Activated T-helper 1 cell treated with anti-CD3 and anti-CD28 coated beads, Interleukin-12 subunit alpha, Interleukin-12 subunit beta, Interleukin-2, Interleukin-4 antibody, amounts not matched to agents 30 ng/mL and 10 ng/mL and 1 ng/mL, durations not matched to agents 14 hours and 24 hours and 36 hours (primary cell): Measurements from ENCODE around the gene CDK6. TPM values are rescaled to one million over a fixed set of nuclear protein-coding genes. Genes with fewer than 3 reads are reported as not detected.

ENCODE experiments used
- DNase-seq: peaks from one replicate; pipeline ENCODE4 v3.0.0; 2021; ENCODE audit warnings: low spot score
- H3K27ac Mint-ChIP-seq: one replicate; pipeline ENCODE4 v1.8.0; 2021; ENCODE audit warnings: mild to moderate bottlenecking, mixed read lengths
- H3K27me3 Mint-ChIP-seq: one replicate; pipeline ENCODE4 v1.8.0; 2022; ENCODE audit warnings: mild to moderate bottlenecking, moderate library complexity, mixed read lengths; ENCODE audit not compliant: insufficient read depth
- H3K36me3 Mint-ChIP-seq: one replicate; pipeline ENCODE4 v1.8.0; 2021; ENCODE audit warnings: low read depth, mixed read lengths
- H3K4me1 Mint-ChIP-seq: one replicate; pipeline ENCODE4 v1.8.0; 2021; ENCODE audit warnings: low read depth, mixed read lengths
- H3K4me3 Mint-ChIP-seq: one replicate; pipeline ENCODE4 v1.8.0; 2021; ENCODE audit warnings: mild to moderate bottlenecking, moderate library complexity, mixed read lengths
- H3K9me3 Mint-ChIP-seq: one replicate; pipeline ENCODE4 v1.8.0; 2021; ENCODE audit warnings: mixed read lengths
- intact Hi-C: fragments of 100-400 bp; cut with micrococcal nuclease; formaldehyde crosslinking; loops from one replicate; pipeline ENCODE4 v1.15.1; 2024
- total RNA-seq: library from RNA; stranded (reverse); gene quantifications from 2 replicates; pipeline ENCODE4 v1.2.3, GENCODE V29; 2022

CDK6 gene
- total RNA-seq, 1 donor from 2014 or later = 332 TPM

DNA sequence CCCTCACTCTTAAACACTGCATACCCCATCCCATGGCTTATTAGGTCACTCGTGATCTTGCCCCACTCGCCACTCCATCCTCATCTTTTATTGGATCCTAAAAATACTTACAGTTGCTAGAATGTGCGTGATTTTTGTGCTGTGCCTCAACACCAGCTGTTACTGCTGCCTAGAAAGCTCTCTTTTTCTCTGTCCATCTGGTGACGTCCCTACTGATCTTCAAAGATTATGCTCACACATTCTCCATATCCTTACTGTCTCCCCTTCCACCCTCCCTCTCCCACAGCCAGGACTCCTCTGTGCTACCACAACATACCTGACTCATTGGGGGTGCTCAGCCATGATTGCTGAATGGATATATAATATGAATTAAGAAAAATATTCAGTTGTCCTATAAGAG, 42.0 kb downstream of the CDK6 start:
- peaks cover 36% of the 10 kb centered on the region for H3K36me3 Mint-ChIP-seq
- H3K27ac Mint-ChIP-seq = peak overlapping the region; percentile 54
- H3K9me3 Mint-ChIP-seq = peaks cover 14% of the 10 kb centered on the region

GRCh38 chr7:92793656-92794205, 42.6 kb downstream of the CDK6 start:
- Mint-ChIP-seq H3K4me1 (peaks cover 62% of the 10 kb centered on the region), H3K9me3 (peaks cover 18% of the 10 kb centered on the region), H3K36me3 (peaks cover 42% of the 10 kb centered on the region), H3K4me3 (no peak overlapping the region), H3K27ac (peak overlapping the region; percentile 69), H3K27me3 (no peaks in the 10 kb centered on the region)
- intact Hi-C loops = no loop called here
- DNase-seq = no peak

More for the DNA sequence above, 42.0 kb downstream of the CDK6 start:
- H3K27me3 Mint-ChIP-seq = no peaks in the 10 kb centered on the region
- DNase-seq = no peak
- peaks cover 56% of the 10 kb centered on the region for H3K4me1 Mint-ChIP-seq
- intact Hi-C loops = no loop called here
- H3K4me3 Mint-ChIP-seq = no peak overlapping the region

DNA sequence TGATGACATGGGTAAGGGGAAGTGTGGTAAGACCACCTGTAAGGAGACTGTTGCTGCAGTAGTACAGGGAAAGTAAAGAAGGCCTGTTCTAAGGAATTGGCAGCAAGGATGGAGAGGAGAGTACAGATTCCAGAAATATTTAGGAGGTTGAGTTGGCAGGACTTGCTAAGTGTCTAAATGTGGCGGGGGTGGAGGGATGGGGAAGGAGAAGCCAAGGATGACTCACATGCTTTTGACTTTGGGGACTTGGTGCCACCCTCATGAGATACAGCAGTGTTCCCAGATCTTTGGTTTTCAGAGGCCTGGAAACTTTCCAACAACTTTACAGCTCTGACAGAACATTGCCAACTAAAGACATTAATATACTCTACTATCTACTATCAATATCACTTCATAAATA, 45.4 kb downstream of the CDK6 start:
- no peak overlapping the region for H3K4me3 Mint-ChIP-seq
- no peaks in the 10 kb centered on the region for H3K27me3 Mint-ChIP-seq
- no peak for DNase-seq
- intact Hi-C loops = no loop called here
- peaks cover 71% of the 10 kb centered on the region for H3K4me1 Mint-ChIP-seq
- H3K27ac Mint-ChIP-seq = no peak overlapping the region
- H3K36me3 Mint-ChIP-seq = peaks cover 49% of the 10 kb centered on the region
- H3K9me3 Mint-ChIP-seq = peaks cover 22% of the 10 kb centered on the region

DNA sequence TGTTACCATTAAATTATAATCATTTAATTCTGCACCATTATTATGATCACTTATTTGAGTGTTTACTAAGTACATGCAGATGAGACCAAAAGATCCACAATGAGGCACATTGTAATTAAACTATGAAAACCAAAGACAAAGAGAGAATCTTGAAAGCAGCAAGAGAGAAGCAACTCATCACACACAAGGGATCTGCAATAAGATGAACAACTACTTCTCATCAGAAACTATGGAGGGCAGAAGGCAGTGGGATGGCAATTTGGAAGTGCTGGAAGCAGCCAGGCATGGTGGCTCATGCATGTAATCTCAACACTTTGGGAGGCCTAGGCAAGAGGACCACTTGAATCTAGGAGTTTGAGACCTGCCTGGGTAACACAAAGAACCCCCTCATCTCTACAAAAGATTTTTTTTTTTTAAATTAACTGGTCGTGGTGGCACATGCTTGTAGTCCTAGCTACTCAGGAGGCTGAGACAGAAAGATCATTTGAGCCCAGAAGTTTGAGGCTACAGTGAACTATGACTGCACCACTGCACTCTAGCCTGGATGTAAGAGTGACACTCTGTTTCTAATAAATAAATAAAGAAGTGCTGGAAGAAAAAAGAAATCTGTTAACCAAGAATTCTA, 47.7 kb downstream of the CDK6 start:
- no peak for DNase-seq
- Mint-ChIP-seq H3K4me3 (no peak overlapping the region), H3K27ac (no peak overlapping the region), H3K4me1 (peaks cover 72% of the 10 kb centered on the region), H3K27me3 (no peaks in the 10 kb centered on the region), H3K36me3 (peaks cover 49% of the 10 kb centered on the region), H3K9me3 (peaks cover 22% of the 10 kb centered on the region)
- intact Hi-C loops = loop anchor here (1.0 kb wide), 1 partner anchor 9 kb away; no protein-coding TSS in a partner anchor

DNA sequence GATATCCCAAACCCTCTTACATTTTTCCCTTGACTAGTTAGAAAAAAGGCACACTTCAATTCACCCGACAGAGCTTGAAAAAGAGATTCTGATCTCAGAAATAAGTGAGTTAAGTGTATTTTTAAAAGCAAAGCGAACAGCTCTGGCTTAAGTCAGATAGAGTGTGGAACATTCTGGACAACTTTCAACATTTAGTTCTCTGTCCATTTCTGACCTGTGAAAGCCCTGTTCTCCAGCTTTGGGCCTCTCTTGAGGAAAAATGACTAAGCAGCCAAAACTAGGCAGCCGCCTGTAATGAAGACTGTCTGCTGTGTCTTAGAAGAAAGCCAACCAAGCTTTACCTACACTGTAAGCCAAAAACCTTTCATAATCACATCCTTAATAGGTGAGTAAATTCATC, 50.5 kb downstream of the CDK6 start:
- H3K36me3 Mint-ChIP-seq = peaks cover 50% of the 10 kb centered on the region
- intact Hi-C loops = no loop called here
- no peak for DNase-seq
- H3K4me3 Mint-ChIP-seq = no peak overlapping the region
- no peaks in the 10 kb centered on the region for H3K27me3 Mint-ChIP-seq
- peaks cover 20% of the 10 kb centered on the region for H3K9me3 Mint-ChIP-seq
- H3K4me1 Mint-ChIP-seq = peaks cover 76% of the 10 kb centered on the region
- H3K27ac Mint-ChIP-seq = peak overlapping the region; percentile 48

DNA sequence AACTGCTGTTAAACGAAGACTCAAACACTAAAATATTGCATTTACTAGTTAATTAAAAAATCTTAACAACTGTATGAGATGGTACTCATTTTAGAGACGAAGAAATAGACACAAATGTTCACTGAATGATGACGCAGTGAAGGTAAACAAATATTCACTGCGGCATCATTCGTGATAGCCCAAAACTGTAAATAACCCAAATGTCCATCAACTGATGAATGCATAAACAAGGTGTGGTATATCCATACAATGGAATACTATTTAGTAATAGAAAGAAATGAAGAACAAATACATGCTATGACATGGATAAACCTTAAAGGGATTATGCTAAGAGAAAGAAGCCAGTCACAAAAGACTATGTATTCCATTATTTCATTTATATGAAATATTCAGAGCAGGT, 51.4 kb downstream of the CDK6 start:
- peaks cover 42% of the 10 kb centered on the region for H3K36me3 Mint-ChIP-seq
- H3K4me3 Mint-ChIP-seq = no peak overlapping the region
- intact Hi-C loops = no loop called here

GRCh38 chr7:92783260-92784201, 52.8 kb downstream of the CDK6 start:
- H3K9me3 Mint-ChIP-seq = peaks cover 6% of the 10 kb centered on the region
- DNase-seq = no peak
- H3K27ac Mint-ChIP-seq = peak overlapping the region; percentile 22
- H3K4me3 Mint-ChIP-seq = no peak overlapping the region
- no peaks in the 10 kb centered on the region for H3K27me3 Mint-ChIP-seq
- intact Hi-C loops = loop anchor here (2.0 kb wide), 1 partner anchor 13 kb away; no protein-coding TSS in a partner anchor
- peaks cover 36% of the 10 kb centered on the region for H3K36me3 Mint-ChIP-seq
- H3K4me1 Mint-ChIP-seq = peaks cover 66% of the 10 kb centered on the region

More for the DNA sequence above, 51.4 kb downstream of the CDK6 start:
- Mint-ChIP-seq H3K9me3 (peaks cover 17% of the 10 kb centered on the region), H3K4me1 (peaks cover 69% of the 10 kb centered on the region), H3K27ac (peak overlapping the region; percentile 48), H3K27me3 (no peaks in the 10 kb centered on the region)
- no peak for DNase-seq

DNA sequence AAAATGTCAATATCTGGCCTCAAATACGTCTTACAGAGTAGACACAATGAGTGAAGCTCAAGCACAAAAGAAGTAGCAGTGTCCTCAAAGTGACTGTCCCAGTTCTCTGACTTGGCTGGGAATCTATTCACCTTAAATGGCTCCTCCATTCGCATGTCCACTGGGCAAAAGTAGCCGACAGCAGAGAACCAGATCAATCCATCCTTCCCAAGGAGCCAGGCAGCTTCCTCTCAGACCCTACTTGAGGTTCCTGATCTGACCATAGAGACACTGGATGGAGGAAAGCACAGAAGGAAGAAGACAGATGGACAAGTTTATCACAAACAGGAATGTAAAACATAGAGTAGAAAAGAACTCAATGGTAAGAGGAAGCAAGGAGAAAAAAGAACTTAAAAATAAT, 53.5 kb downstream of the CDK6 start:
- H3K9me3 Mint-ChIP-seq = peaks cover 3% of the 10 kb centered on the region
- no peak overlapping the region for H3K4me3 Mint-ChIP-seq
- no peak for DNase-seq
- H3K4me1 Mint-ChIP-seq = peaks cover 65% of the 10 kb centered on the region
- intact Hi-C loops = loop anchor here (2.0 kb wide), 1 partner anchor 14 kb away; no protein-coding TSS in a partner anchor
- H3K27ac Mint-ChIP-seq = no peak overlapping the region
- no peaks in the 10 kb centered on the region for H3K27me3 Mint-ChIP-seq
- H3K36me3 Mint-ChIP-seq = peaks cover 34% of the 10 kb centered on the region

DNA sequence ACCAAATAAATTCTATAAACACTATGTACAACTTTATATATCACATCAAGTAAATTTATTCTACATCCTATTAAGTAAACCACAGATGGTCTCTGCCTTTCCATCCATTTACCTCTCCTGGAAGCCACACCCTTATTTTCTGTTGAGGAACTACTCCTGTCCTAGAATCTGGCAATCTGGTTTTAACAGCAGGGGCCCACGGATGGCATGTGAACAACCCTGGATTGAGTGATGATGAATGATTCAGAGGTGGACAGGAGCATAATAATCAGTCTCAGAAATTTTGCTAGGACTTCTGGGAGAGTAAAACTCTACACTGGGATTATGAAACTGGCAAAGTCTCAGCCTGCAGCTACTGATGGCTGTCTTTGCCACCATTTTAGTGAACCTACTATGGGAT, 54.1 kb downstream of the CDK6 start:
- H3K36me3 Mint-ChIP-seq = peaks cover 37% of the 10 kb centered on the region
- no peaks in the 10 kb centered on the region for H3K27me3 Mint-ChIP-seq
- H3K27ac Mint-ChIP-seq = no peak overlapping the region
- H3K9me3 Mint-ChIP-seq = peaks cover 3% of the 10 kb centered on the region
- intact Hi-C loops = loop anchor here (2.0 kb wide), 1 partner anchor 15 kb away; no protein-coding TSS in a partner anchor
- DNase-seq = no peak
- H3K4me1 Mint-ChIP-seq = peaks cover 68% of the 10 kb centered on the region
- no peak overlapping the region for H3K4me3 Mint-ChIP-seq

DNA sequence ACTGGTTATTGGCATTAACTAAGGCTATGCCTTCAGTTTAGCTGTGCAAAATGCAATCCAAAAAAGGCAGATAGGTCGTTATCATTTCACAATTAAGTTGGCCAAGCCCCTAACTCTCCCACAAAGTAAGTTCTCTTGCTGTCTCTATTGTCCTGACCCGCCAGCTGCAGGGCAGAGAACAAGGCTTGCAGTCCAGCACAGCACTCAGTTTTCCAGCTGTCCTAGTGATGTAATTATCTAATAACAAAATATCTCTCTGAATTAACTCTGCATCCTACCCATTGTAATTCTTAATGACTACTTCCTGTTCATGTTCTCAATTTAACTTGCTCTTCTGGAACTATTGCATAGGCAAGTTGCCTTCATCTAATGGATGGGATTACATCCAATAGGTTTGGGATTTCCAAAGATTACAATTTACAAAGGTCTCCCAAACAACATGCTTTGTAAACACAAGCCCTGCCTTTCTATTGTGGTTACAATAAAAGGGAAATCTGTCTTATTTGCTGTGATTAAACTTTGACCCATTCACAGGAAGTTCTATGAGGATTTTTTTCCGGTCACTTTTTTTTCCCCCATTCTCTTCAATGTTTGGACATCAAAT, 55.2 kb downstream of the CDK6 start:
- DNase-seq = no peak
- Mint-ChIP-seq H3K4me3 (no peak overlapping the region), H3K4me1 (peaks cover 75% of the 10 kb centered on the region), H3K27me3 (no peaks in the 10 kb centered on the region), H3K27ac (peak overlapping the region; percentile 31), H3K36me3 (peaks cover 47% of the 10 kb centered on the region), H3K9me3 (peaks cover 11% of the 10 kb centered on the region)
- intact Hi-C loops = no loop called here

DNA sequence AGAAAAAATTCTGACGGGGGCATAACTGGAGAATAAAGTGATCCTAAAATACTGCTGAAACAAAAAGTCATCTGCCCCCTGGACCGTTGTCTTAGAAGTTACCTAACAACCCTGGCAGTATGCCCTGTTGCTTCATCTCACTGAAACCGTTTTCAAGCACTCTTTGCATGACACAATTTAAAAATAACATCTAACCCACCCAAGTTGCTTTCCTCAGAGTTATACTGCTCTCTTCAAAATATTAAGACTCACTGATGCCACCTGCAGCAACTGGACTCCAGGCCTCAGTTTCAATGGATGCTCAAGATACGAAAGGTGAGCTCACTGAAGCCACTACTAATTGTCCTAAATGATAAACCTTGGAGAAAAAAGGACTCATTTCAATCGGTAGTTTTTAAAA, 57.4 kb downstream of the CDK6 start:
- Mint-ChIP-seq H3K4me1 (peaks cover 66% of the 10 kb centered on the region), H3K27me3 (no peaks in the 10 kb centered on the region), H3K4me3 (no peak overlapping the region), H3K27ac (peak overlapping the region; percentile 52), H3K9me3 (peaks cover 14% of the 10 kb centered on the region), H3K36me3 (peaks cover 56% of the 10 kb centered on the region)
- intact Hi-C loops = no loop called here
- no peak for DNase-seq

DNA sequence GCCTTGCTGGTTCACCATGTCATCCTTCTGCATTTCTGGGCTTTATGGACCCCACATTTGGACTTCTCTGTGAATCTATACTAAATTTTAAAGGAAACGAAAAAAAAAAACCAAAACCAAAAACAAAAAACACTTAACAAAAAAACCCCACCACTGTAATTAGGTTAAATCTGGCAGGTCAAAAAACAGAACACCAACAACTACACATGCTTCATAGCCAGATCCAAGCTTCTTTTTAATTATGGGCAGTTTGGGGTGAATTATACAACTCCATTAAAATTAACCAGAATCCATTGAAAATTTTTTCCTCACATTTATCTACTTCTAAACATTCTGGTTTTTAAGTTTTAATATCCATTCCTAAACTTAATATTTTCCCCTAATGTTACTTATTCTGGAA, 58.4 kb downstream of the CDK6 start:
- intact Hi-C loops = no loop called here
- no peaks in the 10 kb centered on the region for H3K27me3 Mint-ChIP-seq
- peaks cover 66% of the 10 kb centered on the region for H3K36me3 Mint-ChIP-seq
- H3K4me1 Mint-ChIP-seq = peaks cover 66% of the 10 kb centered on the region
- H3K4me3 Mint-ChIP-seq = no peak overlapping the region
- peaks cover 14% of the 10 kb centered on the region for H3K9me3 Mint-ChIP-seq
- DNase-seq = no peak
- H3K27ac Mint-ChIP-seq = no peak overlapping the region
